OCI-LY1 (cell line): ENCODE data around the gene RTP5.
"Not testable (repeated sequence)": the region's sequence is repeated elsewhere in the genome, so short reads cannot be mapped to it uniquely, and the experiment has no call there.

Experiments
- CTCF ChIP-seq: fragments of 200-600 bp; sonication (generic), shearing (Covaris generic); IDR thresholded peaks from 2 replicates; pipeline ENCODE4 v1.5.1; 2017; ENCODE audit warnings: mild to moderate bottlenecking, antibody characterized with exemption, low read length, moderate library complexity, mixed read lengths
- EZH2 ChIP-seq: fragments of 200-600 bp; sonication (generic), shearing (Covaris generic); IDR thresholded peaks from 2 replicates; pipeline ENCODE4 v1.8.0; 2017; ENCODE audit warnings: borderline replicate concordance, mixed run types, mild to moderate bottlenecking, antibody characterized with exemption, low read length, moderate library complexity, mixed read lengths

DNA sequence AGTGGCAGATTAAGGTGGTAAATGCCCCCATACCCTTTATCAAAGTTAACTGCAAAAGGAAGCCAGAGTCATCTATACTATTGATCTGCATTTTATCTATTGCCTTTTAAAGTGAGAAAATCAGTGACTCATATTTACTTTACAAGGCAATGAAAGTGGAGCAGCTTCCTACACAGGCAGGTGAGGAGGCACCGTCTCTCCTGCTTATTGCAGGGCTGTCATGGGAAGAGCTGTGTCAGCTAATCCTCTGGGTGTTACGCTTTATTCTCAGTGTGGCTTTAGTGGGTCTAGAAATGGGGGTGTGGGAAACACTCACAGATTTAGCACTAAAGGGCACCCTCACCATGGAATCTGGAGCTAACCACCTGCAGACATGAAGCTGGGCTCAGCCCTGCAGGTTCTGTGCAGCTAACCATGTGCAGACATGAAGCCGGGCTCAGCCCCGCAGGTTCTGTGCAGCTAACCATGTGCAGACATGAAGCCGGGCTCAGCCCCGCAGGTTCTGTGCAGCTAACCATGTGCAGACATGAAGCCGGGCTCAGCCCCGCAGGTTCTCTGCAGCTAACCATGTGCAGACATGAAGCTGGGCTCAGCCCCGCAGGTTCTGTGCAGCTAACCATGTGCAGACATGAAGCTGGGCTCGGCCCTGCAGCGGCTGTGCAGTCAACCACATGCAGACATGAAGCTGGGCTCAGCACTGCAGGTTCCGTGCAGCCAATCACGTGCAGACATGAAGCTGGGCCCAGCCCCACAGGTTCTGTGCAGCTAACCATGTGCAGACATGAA is 53.5 kb downstream of the RTP5 start:
- not testable (repeated sequence) for TF ChIP-seq CTCF, EZH2
